Duodenal mucosa (tissue), 2 donors: Measurements from ENCODE around the gene KRT73.

Experiments used
- H3K27ac ChIP-seq: one replicate; pipeline ENCODE4 v1.7.0; 2013; ENCODE audit warnings: low read depth, low read length
- H3K27me3 ChIP-seq, 2 donors: one replicate each; pipeline ENCODE4 v1.7.0; 2013; ENCODE audit warnings: low read length in 2 of 2, control low read depth in 1 of 2; ENCODE audit not compliant: insufficient read depth in 2 of 2, control insufficient read depth in 1 of 2
- H3K36me3 ChIP-seq, 2 donors: one replicate each; pipeline ENCODE4 v1.7.0; 2013; ENCODE audit warnings: low read length in 2 of 2, control low read depth in 1 of 2; ENCODE audit not compliant: insufficient read depth in 2 of 2, control insufficient read depth in 1 of 2
- H3K4me1 ChIP-seq, 2 donors: one replicate each; pipeline ENCODE4 v1.7.0; 2013; ENCODE audit warnings: low read length in 2 of 2, control low read depth in 1 of 2; ENCODE audit not compliant: insufficient read depth in 2 of 2, control insufficient read depth in 1 of 2
- H3K4me3 ChIP-seq, 2 donors: one replicate each; pipeline ENCODE4 v1.7.0; 2013; ENCODE audit warnings: low read length in 2 of 2, low read depth in 1 of 2
- H3K9ac ChIP-seq, 2 donors: one replicate each; pipeline ENCODE4 v1.7.0; 2013; ENCODE audit warnings: low read length in 2 of 2, low read depth in 1 of 2
- H3K9me3 ChIP-seq, 2 donors: one replicate each; pipeline ENCODE4 v1.7.0; 2013; ENCODE audit warnings: low read length in 2 of 2, control low read depth in 1 of 2; ENCODE audit not compliant: control insufficient read depth in 1 of 2

KRT73 gene

GRCh38 chr12:52587563-52587962, 30.8 kb downstream of the KRT73 start:
- H3K4me3 ChIP-seq, result no peak overlapping the region
- no peaks in the 10 kb centered on the region for H3K36me3 ChIP-seq
- no peaks in the 10 kb centered on the region for H3K9me3 ChIP-seq
- no peaks in the 10 kb centered on the region for H3K27me3 ChIP-seq
- no peak overlapping the region for H3K27ac ChIP-seq
- peaks cover 3 to 10% of the 10 kb centered on the region in 2 donors for H3K4me1 ChIP-seq
- H3K9ac ChIP-seq, result no peak overlapping the region

GRCh38 chr12:52585946-52586345, 32.4 kb downstream of the KRT73 start:
- Histone ChIP-seq H3K27ac (no peak overlapping the region), H3K4me1 (peaks cover 3 to 10% of the 10 kb centered on the region in 2 donors), H3K4me3 (no peak overlapping the region), H3K9me3 (no peaks in the 10 kb centered on the region), H3K36me3 (no peaks in the 10 kb centered on the region), H3K27me3 (peaks cover 0 to 3% of the 10 kb centered on the region in 2 donors), H3K9ac (no peak overlapping the region)

- Histone ChIP-seq H3K27ac (no peak overlapping the region), H3K27me3 (peaks cover 0 to 3% of the 10 kb centered on the region in 2 donors), H3K9me3 (no peaks in the 10 kb centered on the region), H3K9ac (no peak overlapping the region), H3K4me1 (peaks cover 3 to 10% of the 10 kb centered on the region in 2 donors), H3K4me3 (no peak overlapping the region), H3K36me3 (no peaks in the 10 kb centered on the region)
These were observed 33.3 kb downstream of the KRT73 start for GRCh38 chr12:52585066-52585465.

GRCh38 chr12:52584156-52584682, 34.1 kb downstream of the KRT73 start:
- Histone ChIP-seq H3K27me3 (peaks cover 0 to 3% of the 10 kb centered on the region in 2 donors), H3K9ac (no peak overlapping the region), H3K9me3 (no peaks in the 10 kb centered on the region), H3K36me3 (no peaks in the 10 kb centered on the region), H3K4me1 (peaks cover 3 to 10% of the 10 kb centered on the region in 2 donors), H3K4me3 (no peak overlapping the region), H3K27ac (no peak overlapping the region)

GRCh38 chr12:52582971-52583456, 35.3 kb downstream of the KRT73 start:
- H3K9me3 ChIP-seq, result no peaks in the 10 kb centered on the region
- no peak overlapping the region for H3K9ac ChIP-seq
- H3K4me3 ChIP-seq, result no peak overlapping the region
- peaks cover 3 to 10% of the 10 kb centered on the region in 2 donors for H3K4me1 ChIP-seq
- H3K27me3 ChIP-seq, result peaks cover 0 to 3% of the 10 kb centered on the region in 2 donors
- no peaks in the 10 kb centered on the region for H3K36me3 ChIP-seq
- no peak overlapping the region for H3K27ac ChIP-seq

GRCh38 chr12:52582486-52582885, 35.9 kb downstream of the KRT73 start:
- H3K27me3 ChIP-seq, result peaks cover 0 to 3% of the 10 kb centered on the region in 2 donors
- no peak overlapping the region for H3K9ac ChIP-seq
- peaks cover 3 to 10% of the 10 kb centered on the region in 2 donors for H3K4me1 ChIP-seq
- no peak overlapping the region for H3K4me3 ChIP-seq
- H3K27ac ChIP-seq, result no peak overlapping the region
- H3K36me3 ChIP-seq, result no peaks in the 10 kb centered on the region
- H3K9me3 ChIP-seq, result no peaks in the 10 kb centered on the region

- Histone ChIP-seq H3K4me3 (no peak overlapping the region), H3K9ac (no peak overlapping the region), H3K9me3 (no peaks in the 10 kb centered on the region), H3K27me3 (peaks cover 0 to 3% of the 10 kb centered on the region in 2 donors), H3K27ac (no peak overlapping the region), H3K36me3 (no peaks in the 10 kb centered on the region), H3K4me1 (peaks cover 6 to 10% of the 10 kb centered on the region in 2 donors)
These were observed 36.9 kb downstream of the KRT73 start for GRCh38 chr12:52581481-52581880.

- no peak overlapping the region for H3K9ac ChIP-seq
- no peak overlapping the region for H3K27ac ChIP-seq
- H3K4me1 ChIP-seq, result peaks cover 6 to 10% of the 10 kb centered on the region in 2 donors
- no peaks in the 10 kb centered on the region for H3K36me3 ChIP-seq
- H3K9me3 ChIP-seq, result no peaks in the 10 kb centered on the region
- H3K27me3 ChIP-seq, result peaks cover 0 to 3% of the 10 kb centered on the region in 2 donors
- H3K4me3 ChIP-seq, result no peak overlapping the region
These were observed 37.3 kb downstream of the KRT73 start for GRCh38 chr12:52581066-52581465.

GRCh38 chr12:52580496-52580895, 37.9 kb downstream of the KRT73 start:
- Histone ChIP-seq H3K4me3 (no peak overlapping the region), H3K27ac (no peak overlapping the region)

GRCh38 chr12:52579468-52580465, 38.6 kb downstream of the KRT73 start:
- Histone ChIP-seq H3K4me1 (peaks cover 6 to 10% of the 10 kb centered on the region in 2 donors), H3K9me3 (no peaks in the 10 kb centered on the region), H3K36me3 (no peaks in the 10 kb centered on the region), H3K4me3 (no peak overlapping the region), H3K27me3 (peaks cover 0 to 3% of the 10 kb centered on the region in 2 donors), H3K9ac (no peak overlapping the region), H3K27ac (no peak overlapping the region)

More at GRCh38 chr12:52580496-52580895, 37.9 kb downstream of the KRT73 start:
- peaks cover 0 to 3% of the 10 kb centered on the region in 2 donors for H3K27me3 ChIP-seq
- H3K9me3 ChIP-seq, result no peaks in the 10 kb centered on the region
- no peaks in the 10 kb centered on the region for H3K36me3 ChIP-seq
- peaks cover 6 to 10% of the 10 kb centered on the region in 2 donors for H3K4me1 ChIP-seq
- no peak overlapping the region for H3K9ac ChIP-seq
